ENCODE results near the gene ZGRF1.

GRCh38 chr4:112515198-112516065 is 121.3 kb downstream of the ZGRF1 start:
- TF ChIP-seq POLR2AphosphoS5 (IDR thresholded peaks at IDR 0.05) (no peak), CTCF (IDR thresholded peaks at IDR 0.05) (no peak), POLR2A (IDR thresholded peaks at IDR 0.05) (no peak), EP300 (IDR thresholded peaks at IDR 0.05) (no peak)

Measured in upper lobe of left lung (tissue), 4 donors.